GM12878 (cell line): ENCODE data around the gene HEATR9. TPM values are rescaled to one million over a fixed set of nuclear protein-coding genes. Genes with fewer than 3 reads are reported as not detected.

ENCODE experiments used
- ATF3 ChIP-seq: IDR thresholded peaks from 2 replicates; pipeline ENCODE4 v1.6.1; 2011; ENCODE audit warnings: low read depth, mild to moderate bottlenecking, low read length, moderate library complexity, borderline replicate concordance; ENCODE audit errors: extremely low read depth
- BCLAF1 ChIP-seq: fragments of 450-650 bp; IDR thresholded peaks from 2 replicates; pipeline ENCODE4 v1.6.1; 2017; ENCODE audit warnings: antibody characterized with exemption, mild to moderate bottlenecking, moderate library complexity
- BHLHE40 ChIP-seq, 2 experiments: fragments of 450-650 bp in 1 of 2; IDR thresholded peaks; 2 replicates each; pipeline ENCODE4 v1.6.1; 2011 to 2017; ENCODE audit warnings: low read depth in 2 of 2, borderline replicate concordance in 1 of 2, improper control_type of control experiment in 1 of 2, low read length in 1 of 2, mild to moderate bottlenecking in 1 of 2
- CBFB ChIP-seq: IDR thresholded peaks from 2 replicates; pipeline ENCODE4 v1.6.1; 2016; ENCODE audit warnings: antibody characterized with exemption, low read depth
- CBX5 ChIP-seq: sonication (generic); IDR thresholded peaks from 2 replicates; pipeline ENCODE4 v1.6.1; 2016; ENCODE audit warnings: low read depth, moderate library complexity, mild to moderate bottlenecking, inconsistent platforms
- CHD4 ChIP-seq: fragments of 200-600 bp; sonication (generic); IDR thresholded peaks from 2 replicates; pipeline ENCODE4 v1.6.1; 2016; ENCODE audit warnings: mild to moderate bottlenecking
- EED ChIP-seq: sonication (generic); IDR thresholded peaks from 2 replicates; pipeline ENCODE4 v1.6.1; 2016; ENCODE audit warnings: antibody characterized with exemption, low read depth
- EGR1 ChIP-seq, 2 experiments: IDR thresholded peaks; 1 replicate in 1 of 2; 2 replicates in 1 of 2; pipeline ENCODE4 v1.6.1; 2011 to 2012; ENCODE audit warnings: low read depth in 2 of 2, low read length in 2 of 2, borderline replicate concordance in 1 of 2, mild to moderate bottlenecking in 1 of 2, moderate library complexity in 1 of 2
- ESRRA ChIP-seq: IDR thresholded peaks from 2 replicates; pipeline ENCODE4 v1.6.1; 2012; ENCODE audit warnings: mild to moderate bottlenecking, low read length, improper control_type of control experiment
- EZH2 ChIP-seq: IDR thresholded peaks from 2 replicates; pipeline ENCODE4 v1.6.1; 2012; ENCODE audit warnings: low read depth, mild to moderate bottlenecking, control low read depth, inconsistent platforms, low read length, borderline replicate concordance; ENCODE audit not compliant: control insufficient read depth
- FOXK2 ChIP-seq: fragments of 450-650 bp; IDR thresholded peaks from 2 replicates; pipeline ENCODE4 v1.6.1; 2017; ENCODE audit warnings: mild to moderate bottlenecking, moderate library complexity
- IKZF1 ChIP-seq: fragments of 450-650 bp; conservative IDR thresholded peaks from 2 replicates; pipeline ENCODE4 v1.6.1; 2017; ENCODE audit warnings: antibody characterized with exemption, mild to moderate bottlenecking
- MAX ChIP-seq: IDR thresholded peaks from 2 replicates; pipeline ENCODE4 v1.6.1; 2012; ENCODE audit warnings: low read depth, low read length, improper control_type of control experiment
- MYB ChIP-seq: fragments of 150-350 bp; IDR thresholded peaks from 2 replicates; pipeline ENCODE4 v1.6.1; 2014; ENCODE audit warnings: mild to moderate bottlenecking, low read depth, low read length, borderline replicate concordance
- MYC ChIP-seq: IDR thresholded peaks from 2 replicates; pipeline ENCODE4 v1.6.1; 2011; ENCODE audit warnings: mild to moderate bottlenecking, low read length, moderate library complexity, inconsistent platforms; ENCODE audit not compliant: insufficient read depth, insufficient replicate concordance, insufficient read length, severe bottlenecking
- NBN ChIP-seq: fragments of 450-650 bp; IDR thresholded peaks from 2 replicates; pipeline ENCODE4 v1.6.1; 2016
- RB1 ChIP-seq: fragments of 450-650 bp; formaldehyde crosslinking; IDR thresholded peaks from 2 replicates; pipeline ENCODE4 v1.6.1; 2017; ENCODE audit warnings: mild to moderate bottlenecking, borderline replicate concordance
- RELB ChIP-seq: fragments of 450-650 bp; IDR thresholded peaks from 2 replicates; pipeline ENCODE4 v1.6.1; 2017; ENCODE audit warnings: low read depth, mild to moderate bottlenecking, moderate library complexity
- RFX5 ChIP-seq: IDR thresholded peaks from 2 replicates; pipeline ENCODE4 v1.6.1; 2011; ENCODE audit warnings: low read depth, low read length, improper control_type of control experiment
- SMAD5 ChIP-seq: IDR thresholded peaks from 2 replicates; pipeline ENCODE4 v1.6.1; 2016; ENCODE audit warnings: antibody characterized with exemption, low read depth
- SP1 ChIP-seq: IDR thresholded peaks from one replicate; pipeline ENCODE4 v1.6.1; 2011; ENCODE audit warnings: low read depth, low read length
- TAF1 ChIP-seq: IDR thresholded peaks from 2 replicates; pipeline ENCODE4 v1.6.1; 2011; ENCODE audit warnings: mild to moderate bottlenecking, low read depth, low read length, borderline replicate concordance
- TARDBP ChIP-seq: IDR thresholded peaks from 2 replicates; pipeline ENCODE4 v1.6.1; 2016; ENCODE audit warnings: borderline replicate concordance
- WRNIP1 ChIP-seq: IDR thresholded peaks from 2 replicates; pipeline ENCODE4 v1.6.1; 2011; ENCODE audit warnings: low read depth, low read length, improper control_type of control experiment, borderline replicate concordance
- YY1 ChIP-seq: IDR thresholded peaks from 2 replicates; pipeline ENCODE4 v1.6.1; 2011; ENCODE audit warnings: low read depth, mild to moderate bottlenecking, low read length
- ZZZ3 ChIP-seq: IDR thresholded peaks from 2 replicates; pipeline ENCODE4 v1.6.1; 2011; ENCODE audit warnings: low read depth; ENCODE audit not compliant: control insufficient read depth, insufficient read length
- polyA plus RNA-seq, 11 experiments: library from polyadenylated mRNA; depleted of rRNA in 4 of 11; unstranded in 6 of 11; stranded (reverse) in 5 of 11; fragments of >200 nt; fragmentation: Nextera tagmentation in 4 of 11; fragmentation: Illumina TruSeq in 1 of 11; extraction: Ambion mirVana in 4 of 11; extraction: Trizol in 1 of 11; gene quantifications; 1 replicate in 1 of 11; 2 replicates in 10 of 11; pipeline versions ENCODE4 v1.2.1 to v1.2.3, GENCODE V29; 2011 to 2016; ENCODE audit warnings: inconsistent platforms in 2 of 11, missing spikeins in 2 of 11, low read depth in 1 of 11
- total RNA-seq, 4 experiments: library from RNA; depleted of rRNA in 3 of 4; stranded (reverse); fragments of >200 nt in 3 of 4; fragmentation: Illumina TruSeq in 1 of 4; extraction: Trizol in 1 of 4; gene quantifications; 2 replicates each; pipeline versions ENCODE4 v1.2.1 to v1.2.3, GENCODE V29; 2013 to 2021

Gene HEATR9
- total and polyA plus RNA-seq, 10 of the 15 experiments (the other 5 are each of a cell fraction or from before 2014, with no cell fraction given), result 0.04 to 0.43 (median 0.13) TPM; not detected in 2

- peak; percentile 99 for TF ChIP-seq RELB
- TF ChIP-seq CBFB, result peak; percentile 46; the same call in 1 of the 2 replicates
- TF ChIP-seq ESRRA, result peak; percentile 47; the same call in 1 of the 2 replicates
- TF ChIP-seq YY1, result peak; percentile 95
- TF ChIP-seq SP1, result peak; percentile 89
- TF ChIP-seq CHD4, result no peak
- TF ChIP-seq ZZZ3, result no peak
- peak; percentile 98 for TF ChIP-seq NBN
- TF ChIP-seq RFX5, result 0 out of 2 replicates have a peak, but pooled peaks have one; percentile 15
- peak; percentile 89; the same call in 1 of the 2 replicates for TF ChIP-seq WRNIP1
- TF ChIP-seq CBX5, result 0 out of 2 replicates have a peak, but pooled peaks have one; percentile 18
- peak in 1 of 2 experiments; percentile 34; a peak in 1 of 3 replicates for TF ChIP-seq EGR1 (IDR thresholded peaks at IDR 0.05; ENCODE audit: borderline replicate concordance in 1 of 2, low read depth in 2 of 2, low read length in 2 of 2)
- TF ChIP-seq FOXK2, result peak; percentile 99
- peak; percentile 78; the same call in 1 of the 2 replicates for TF ChIP-seq RB1
- peak; percentile 94 for TF ChIP-seq BCLAF1
- no peak for TF ChIP-seq TARDBP
- TF ChIP-seq EZH2, result no peak
- TF ChIP-seq TAF1, result peak; percentile 98
- TF ChIP-seq SMAD5, result peak; percentile 98
- peak; percentile 39; the same call in 1 of the 2 replicates for TF ChIP-seq EED
- peak; percentile 32 for TF ChIP-seq MAX
- no peak for TF ChIP-seq MYC
- TF ChIP-seq MYB, result no peak
- no peak for TF ChIP-seq ATF3
- peak; percentile 97 to 99 for TF ChIP-seq BHLHE40 (IDR thresholded peaks at IDR 0.05; ENCODE audit: borderline replicate concordance in 1 of 2, low read depth in 2 of 2, low read length in 1 of 2)
- peak; percentile 82 for TF ChIP-seq IKZF1
Measured at GRCh38 chr17:35808962-35809854, 59.5 kb downstream of the HEATR9 start, which contains the start of gene TAF15 (continued).
